ENCODE measurements around the gene SLC16A1.

- TF ChIP-seq EZH2 (IDR thresholded peaks at IDR 0.05; ENCODE audit: insufficient read depth, poor library complexity, severe bottlenecking), result no peak
- no peak for TF ChIP-seq EZH2phosphoT487 (IDR thresholded peaks at IDR 0.05; ENCODE audit: insufficient read depth, low read depth)
Measured at GRCh38 chr1:112866151-112866550, 89.8 kb downstream of the SLC16A1 start.

Measured in GM23248 (cell line).